ENCODE data around the gene AQP9.

AQP9 gene

GRCh38 chr15:58108117-58108516, 30.1 kb upstream of the AQP9 start:
- Histone ChIP-seq H3K9me3 (ENCODE audit: insufficient read depth, low read depth, low read length) (peaks cover 2% of the 10 kb centered on the region), H3K18ac (ENCODE audit: low read length) (no peak overlapping the region), H3K14ac (ENCODE audit: low read length) (no peak overlapping the region), H2BK5ac (ENCODE audit: low read depth, low read length, poor library complexity) (no peak overlapping the region), H3K36me3 (ENCODE audit: control insufficient read depth in 1 of 2, insufficient read depth in 2 of 2, low read length in 2 of 2) (no peaks in the 10 kb centered on the region), H2BK120ac (ENCODE audit: insufficient read depth, low read length, poor library complexity) (no peak overlapping the region), H3K27me3 (ENCODE audit: insufficient read depth, low read length) (no peaks in the 10 kb centered on the region), H3K9ac (ENCODE audit: low read length) (no peak overlapping the region), H3K4me3 (ENCODE audit: low read depth, low read length) (no peak overlapping the region), H3K79me1 (ENCODE audit: low read length) (no peaks in the 10 kb centered on the region), H4K8ac (ENCODE audit: low read depth, low read length) (no peak overlapping the region), H3K23ac (ENCODE audit: low read length) (no peak overlapping the region), H2AFZ (ENCODE audit: insufficient read depth, low read length, poor library complexity) (no peak overlapping the region), H4K91ac (ENCODE audit: low read depth, low read length) (no peak overlapping the region), H3K79me2 (ENCODE audit: control insufficient read depth, insufficient read depth, low read length, poor library complexity) (no peaks in the 10 kb centered on the region), H3K4me2 (ENCODE audit: low read length) (no peak overlapping the region), H4K12ac (ENCODE audit: low read depth, low read length) (no peak overlapping the region), H3K27ac (ENCODE audit: low read depth, low read length) (no peak overlapping the region), H2BK12ac (ENCODE audit: low read length) (no peak overlapping the region), H3K4ac (ENCODE audit: low read depth, low read length) (no peak overlapping the region), H3K4me1 (ENCODE audit: control insufficient read depth in 1 of 2, insufficient read depth in 2 of 2, low read length in 2 of 2) (no peaks in the 10 kb centered on the region), H2AK5ac (ENCODE audit: low read length) (no peak overlapping the region)
- WGBS (ENCODE audit: extremely low coverage, insufficient coverage, insufficient read length) = no CpG with 5 or more reads among the region's 2 CpGs
- no peak for DNase-seq

- H3K79me1 ChIP-seq (ENCODE audit: low read length) = no peaks in the 10 kb centered on the region
- no peak overlapping the region for H3K4me2 ChIP-seq (ENCODE audit: low read length)
- no peak overlapping the region for H2AFZ ChIP-seq (ENCODE audit: insufficient read depth, low read length, poor library complexity)
- H3K4me3 ChIP-seq (ENCODE audit: low read depth, low read length) = no peak overlapping the region
- H3K18ac ChIP-seq (ENCODE audit: low read length) = no peak overlapping the region
- no peak overlapping the region for H3K14ac ChIP-seq (ENCODE audit: low read length)
- no peak overlapping the region for H3K27ac ChIP-seq (ENCODE audit: low read depth, low read length)
- no CpG with 5 or more reads among the region's 3 CpGs for WGBS (ENCODE audit: extremely low coverage, insufficient coverage, insufficient read length)
- no peak overlapping the region for H4K8ac ChIP-seq (ENCODE audit: low read depth, low read length)
- H3K79me2 ChIP-seq (ENCODE audit: control insufficient read depth, insufficient read depth, low read length, poor library complexity) = no peaks in the 10 kb centered on the region
- H3K9ac ChIP-seq (ENCODE audit: low read length) = no peak overlapping the region
- H3K27me3 ChIP-seq (ENCODE audit: insufficient read depth, low read length) = no peaks in the 10 kb centered on the region
- no peak for DNase-seq
- no peak overlapping the region for H3K4ac ChIP-seq (ENCODE audit: low read depth, low read length)
- no peak overlapping the region for H3K23ac ChIP-seq (ENCODE audit: low read length)
- H2BK12ac ChIP-seq (ENCODE audit: low read length) = no peak overlapping the region
- H2BK5ac ChIP-seq (ENCODE audit: low read depth, low read length, poor library complexity) = no peak overlapping the region
- H2AK5ac ChIP-seq (ENCODE audit: low read length) = no peak overlapping the region
- H2BK120ac ChIP-seq (ENCODE audit: insufficient read depth, low read length, poor library complexity) = no peak overlapping the region
- no peaks in the 10 kb centered on the region for H3K4me1 ChIP-seq (ENCODE audit: control insufficient read depth in 1 of 2, insufficient read depth in 2 of 2, low read length in 2 of 2)
- H4K12ac ChIP-seq (ENCODE audit: low read depth, low read length) = no peak overlapping the region
- H3K36me3 ChIP-seq (ENCODE audit: control insufficient read depth in 1 of 2, insufficient read depth in 2 of 2, low read length in 2 of 2) = peaks cover 0 to 2% of the 10 kb centered on the region in 2 experiments
- H4K91ac ChIP-seq (ENCODE audit: low read depth, low read length) = no peak overlapping the region
- H3K9me3 ChIP-seq (ENCODE audit: insufficient read depth, low read depth, low read length) = peaks cover 2% of the 10 kb centered on the region
Observed at GRCh38 chr15:58109419-58109818, 28.8 kb upstream of the AQP9 start.

GRCh38 chr15:58110999-58111717, 27.0 kb upstream of the AQP9 start:
- no peak overlapping the region for H2BK5ac ChIP-seq (ENCODE audit: low read depth, low read length, poor library complexity)
- H3K9ac ChIP-seq (ENCODE audit: low read length) = no peak overlapping the region
- H3K4me1 ChIP-seq (ENCODE audit: control insufficient read depth in 1 of 2, insufficient read depth in 2 of 2, low read length in 2 of 2) = no peaks in the 10 kb centered on the region
- H2AK5ac ChIP-seq (ENCODE audit: low read length) = no peak overlapping the region
- H4K91ac ChIP-seq (ENCODE audit: low read depth, low read length) = no peak overlapping the region
- no peak overlapping the region for H2BK12ac ChIP-seq (ENCODE audit: low read length)
- H3K27me3 ChIP-seq (ENCODE audit: insufficient read depth, low read length) = no peaks in the 10 kb centered on the region
- H3K27ac ChIP-seq (ENCODE audit: low read depth, low read length) = no peak overlapping the region
- peaks cover 0 to 2% of the 10 kb centered on the region in 2 experiments for H3K36me3 ChIP-seq (ENCODE audit: control insufficient read depth in 1 of 2, insufficient read depth in 2 of 2, low read length in 2 of 2)
- no peak overlapping the region for H2AFZ ChIP-seq (ENCODE audit: insufficient read depth, low read length, poor library complexity)
- no peak overlapping the region for H3K14ac ChIP-seq (ENCODE audit: low read length)
- no peak overlapping the region for H3K4ac ChIP-seq (ENCODE audit: low read depth, low read length)
- H3K79me1 ChIP-seq (ENCODE audit: low read length) = no peaks in the 10 kb centered on the region
- WGBS (ENCODE audit: extremely low coverage, insufficient coverage, insufficient read length) = no CpG with 5 or more reads among the region's 6 CpGs
- no peak overlapping the region for H3K4me2 ChIP-seq (ENCODE audit: low read length)
- no peak overlapping the region for H4K8ac ChIP-seq (ENCODE audit: low read depth, low read length)
- H2BK120ac ChIP-seq (ENCODE audit: insufficient read depth, low read length, poor library complexity) = no peak overlapping the region
- H3K4me3 ChIP-seq (ENCODE audit: low read depth, low read length) = no peak overlapping the region
- H3K18ac ChIP-seq (ENCODE audit: low read length) = no peak overlapping the region
- peaks cover 2% of the 10 kb centered on the region for H3K9me3 ChIP-seq (ENCODE audit: insufficient read depth, low read depth, low read length)
- H3K79me2 ChIP-seq (ENCODE audit: control insufficient read depth, insufficient read depth, low read length, poor library complexity) = no peaks in the 10 kb centered on the region
- no peak for DNase-seq
- H3K23ac ChIP-seq (ENCODE audit: low read length) = no peak overlapping the region
- H4K12ac ChIP-seq (ENCODE audit: low read depth, low read length) = no peak overlapping the region

GRCh38 chr15:58111718-58112104, 26.5 kb upstream of the AQP9 start:
- peaks cover 0 to 2% of the 10 kb centered on the region in 2 experiments for H3K36me3 ChIP-seq (ENCODE audit: control insufficient read depth in 1 of 2, insufficient read depth in 2 of 2, low read length in 2 of 2)
- no peak overlapping the region for H3K27ac ChIP-seq (ENCODE audit: low read depth, low read length)
- H3K4me2 ChIP-seq (ENCODE audit: low read length) = no peak overlapping the region
- no peak overlapping the region for H4K12ac ChIP-seq (ENCODE audit: low read depth, low read length)
- WGBS (ENCODE audit: extremely low coverage, insufficient coverage, insufficient read length) = no CpG with 5 or more reads among the region's 5 CpGs
- H3K23ac ChIP-seq (ENCODE audit: low read length) = no peak overlapping the region
- no peaks in the 10 kb centered on the region for H3K79me1 ChIP-seq (ENCODE audit: low read length)
- peaks cover 2% of the 10 kb centered on the region for H3K9me3 ChIP-seq (ENCODE audit: insufficient read depth, low read depth, low read length)
- H2AK5ac ChIP-seq (ENCODE audit: low read length) = no peak overlapping the region
- H3K4me1 ChIP-seq (ENCODE audit: control insufficient read depth in 1 of 2, insufficient read depth in 2 of 2, low read length in 2 of 2) = no peaks in the 10 kb centered on the region
- H3K27me3 ChIP-seq (ENCODE audit: insufficient read depth, low read length) = no peaks in the 10 kb centered on the region
- no peak overlapping the region for H3K14ac ChIP-seq (ENCODE audit: low read length)
- H3K4ac ChIP-seq (ENCODE audit: low read depth, low read length) = no peak overlapping the region
- no peak for DNase-seq
- H2BK5ac ChIP-seq (ENCODE audit: low read depth, low read length, poor library complexity) = no peak overlapping the region
- no peaks in the 10 kb centered on the region for H3K79me2 ChIP-seq (ENCODE audit: control insufficient read depth, insufficient read depth, low read length, poor library complexity)
- H3K9ac ChIP-seq (ENCODE audit: low read length) = no peak overlapping the region
- no peak overlapping the region for H2BK120ac ChIP-seq (ENCODE audit: insufficient read depth, low read length, poor library complexity)
- H2AFZ ChIP-seq (ENCODE audit: insufficient read depth, low read length, poor library complexity) = no peak overlapping the region
- H2BK12ac ChIP-seq (ENCODE audit: low read length) = no peak overlapping the region
- no peak overlapping the region for H4K91ac ChIP-seq (ENCODE audit: low read depth, low read length)
- no peak overlapping the region for H3K4me3 ChIP-seq (ENCODE audit: low read depth, low read length)
- no peak overlapping the region for H4K8ac ChIP-seq (ENCODE audit: low read depth, low read length)
- no peak overlapping the region for H3K18ac ChIP-seq (ENCODE audit: low read length)
